ENCODE results near the gene ARID4B. TPM values are rescaled to one million over a fixed set of nuclear protein-coding genes. Genes with fewer than 3 reads are reported as not detected.
"Not testable (repeated sequence)": the region's sequence is repeated elsewhere in the genome, so short reads cannot be mapped to it uniquely, and the experiment has no call there.

Gene ARID4B
- polyA plus RNA-seq, 1 experiment: 3.1 TPM

DNA sequence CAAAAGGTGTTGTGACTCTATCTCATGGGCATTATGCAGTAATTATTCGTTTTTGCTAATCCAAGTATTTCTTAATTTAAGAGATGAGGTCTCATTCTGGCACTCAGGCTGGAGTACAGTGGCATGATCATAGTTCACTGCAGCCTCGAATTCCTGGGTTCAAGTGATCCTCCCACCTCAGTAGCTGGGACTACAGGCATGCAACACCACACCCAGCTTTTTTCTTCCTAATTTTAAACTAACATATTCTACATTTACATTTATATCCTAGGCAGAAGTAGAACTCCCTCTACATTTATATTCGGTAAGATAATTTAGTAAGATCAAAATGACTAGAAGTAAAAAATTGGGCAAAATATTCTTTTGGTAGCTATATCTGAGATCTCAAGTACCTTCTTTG lies 116.5 kb downstream of the ARID4B start:
- Histone ChIP-seq H3K4me3 (ENCODE audit: low read depth, low read length) (no peak overlapping the region), H3K36me3 (ENCODE audit: control insufficient read depth, insufficient read depth, low read length) (no peaks in the 10 kb centered on the region), H3K27me3 (ENCODE audit: control insufficient read depth, insufficient read depth, low read length) (no peaks in the 10 kb centered on the region)
- TF ChIP-seq, protein P1, sequence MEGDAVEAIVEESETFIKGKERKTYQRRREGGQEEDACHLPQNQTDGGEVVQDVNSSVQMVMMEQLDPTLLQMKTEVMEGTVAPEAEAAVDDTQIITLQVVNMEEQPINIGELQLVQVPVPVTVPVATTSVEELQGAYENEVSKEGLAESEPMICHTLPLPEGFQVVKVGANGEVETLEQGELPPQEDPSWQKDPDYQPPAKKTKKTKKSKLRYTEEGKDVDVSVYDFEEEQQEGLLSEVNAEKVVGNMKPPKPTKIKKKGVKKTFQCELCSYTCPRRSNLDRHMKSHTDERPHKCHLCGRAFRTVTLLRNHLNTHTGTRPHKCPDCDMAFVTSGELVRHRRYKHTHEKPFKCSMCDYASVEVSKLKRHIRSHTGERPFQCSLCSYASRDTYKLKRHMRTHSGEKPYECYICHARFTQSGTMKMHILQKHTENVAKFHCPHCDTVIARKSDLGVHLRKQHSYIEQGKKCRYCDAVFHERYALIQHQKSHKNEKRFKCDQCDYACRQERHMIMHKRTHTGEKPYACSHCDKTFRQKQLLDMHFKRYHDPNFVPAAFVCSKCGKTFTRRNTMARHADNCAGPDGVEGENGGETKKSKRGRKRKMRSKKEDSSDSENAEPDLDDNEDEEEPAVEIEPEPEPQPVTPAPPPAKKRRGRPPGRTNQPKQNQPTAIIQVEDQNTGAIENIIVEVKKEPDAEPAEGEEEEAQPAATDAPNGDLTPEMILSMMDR (IDR thresholded peaks at IDR 0.05; ENCODE audit: insufficient read depth, low read depth, low read length): no peak
- POLR2A ChIA-PET: no interaction called here
- no peak for DNase-seq (ENCODE audit: low read depth)
- CTCF ChIA-PET: interaction anchor here (1.1 kb wide), 1 partner anchor 21 kb away, joined by 3 read pairs; no protein-coding TSS in a partner anchor

DNA sequence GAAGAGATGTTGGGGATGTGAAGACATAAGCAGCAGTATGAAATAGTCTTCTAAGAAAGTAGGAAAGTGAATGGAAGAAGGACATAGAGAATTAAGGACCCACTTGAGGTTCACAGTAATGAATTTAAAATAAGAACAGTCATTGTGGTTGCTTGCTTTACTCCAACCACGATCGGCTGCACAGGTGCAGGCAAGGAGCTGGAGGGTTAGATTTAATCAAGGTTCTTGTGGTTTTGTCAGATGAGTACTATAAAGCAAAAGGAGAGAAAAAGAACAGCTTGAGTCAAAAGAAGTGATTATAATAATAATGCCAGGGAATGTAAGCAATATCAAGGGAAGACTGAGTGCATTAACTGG lies 120.8 kb downstream of the ARID4B start:
- Histone ChIP-seq H3K4me3 (ENCODE audit: low read depth, low read length) (no peak overlapping the region), H3K27me3 (ENCODE audit: control insufficient read depth, insufficient read depth, low read length) (no peaks in the 10 kb centered on the region), H3K36me3 (ENCODE audit: control insufficient read depth, insufficient read depth, low read length) (peaks cover 1% of the 10 kb centered on the region; the same call in 1 of the 2 replicates)
- POLR2A ChIA-PET: no interaction called here
- no peak for DNase-seq (ENCODE audit: low read depth)
- TF ChIP-seq, protein P1 (IDR thresholded peaks at IDR 0.05; ENCODE audit: insufficient read depth, low read depth, low read length): no peak
- CTCF ChIA-PET: interaction anchor here (1.0 kb wide), 1 partner anchor 209 kb away, joined by 4 read pairs; no protein-coding TSS in a partner anchor

DNA sequence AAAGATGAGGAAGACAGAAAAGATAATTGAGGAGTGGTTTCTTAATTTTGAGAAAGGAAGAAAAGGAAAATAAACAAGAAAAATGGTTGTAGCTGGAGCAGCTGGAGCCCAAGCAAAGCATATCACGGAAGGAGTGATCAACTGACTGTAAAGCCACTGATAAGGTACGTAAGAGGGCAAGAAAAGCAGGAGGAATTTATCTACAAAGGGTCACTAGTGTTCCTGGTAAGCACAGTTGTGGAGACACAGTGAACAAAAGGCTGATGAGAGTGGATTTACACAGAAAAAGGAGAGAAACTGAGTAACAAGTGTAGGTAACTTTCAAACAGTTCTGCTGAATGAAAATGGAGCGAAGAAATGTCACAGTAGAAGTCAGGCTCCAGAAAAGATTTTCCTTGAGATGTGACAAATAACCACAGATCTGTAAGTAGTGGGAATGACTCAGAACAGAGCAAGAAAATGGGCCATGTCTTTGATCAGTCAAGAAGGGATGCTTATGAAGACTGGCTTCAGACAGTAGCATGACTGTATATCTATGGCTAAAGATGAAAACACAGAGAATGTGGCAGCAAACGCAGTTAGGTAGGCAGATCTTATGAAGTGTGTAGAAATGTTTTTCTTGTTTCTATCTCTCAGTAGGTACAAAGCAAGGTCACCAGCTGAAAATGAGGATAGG lies 121.3 kb downstream of the ARID4B start:
- TF ChIP-seq, protein P1 (IDR thresholded peaks at IDR 0.05; ENCODE audit: insufficient read depth, low read depth, low read length): no peak
- CTCF ChIA-PET: no interaction called here
- Histone ChIP-seq H3K4me3 (ENCODE audit: low read depth, low read length) (no peak overlapping the region), H3K36me3 (ENCODE audit: control insufficient read depth, insufficient read depth, low read length) (peaks cover 1% of the 10 kb centered on the region; the same call in 1 of the 2 replicates), H3K27me3 (ENCODE audit: control insufficient read depth, insufficient read depth, low read length) (no peaks in the 10 kb centered on the region)
- no peak for DNase-seq (ENCODE audit: low read depth)
- POLR2A ChIA-PET: no interaction called here

DNA sequence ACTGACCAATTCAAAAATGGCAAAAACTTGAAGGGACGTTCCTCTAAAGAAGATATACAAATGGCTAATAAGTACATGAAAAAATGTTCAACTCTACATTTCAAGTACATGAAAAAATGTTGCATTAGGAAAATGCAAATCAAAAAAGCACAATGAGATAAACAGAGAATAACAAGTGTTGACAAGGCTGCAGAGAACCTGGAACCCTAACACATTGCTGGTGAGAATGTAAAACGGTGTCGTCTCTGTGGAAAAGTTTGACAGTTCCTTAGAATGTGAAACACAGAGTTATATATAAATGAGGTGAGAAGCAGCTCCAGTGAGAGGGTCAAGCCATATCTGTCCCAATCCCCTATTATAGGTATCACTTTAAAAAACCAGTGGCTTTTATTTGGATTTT lies 122.3 kb downstream of the ARID4B start:
- CTCF ChIA-PET: no interaction called here
- TF ChIP-seq, protein P1 (IDR thresholded peaks at IDR 0.05; ENCODE audit: insufficient read depth, low read depth, low read length): no peak
- H3K36me3 ChIP-seq (ENCODE audit: control insufficient read depth, insufficient read depth, low read length): peaks cover 1% of the 10 kb centered on the region
- H3K4me3 ChIP-seq (ENCODE audit: low read depth, low read length): no peak overlapping the region
- POLR2A ChIA-PET: no interaction called here
- H3K27me3 ChIP-seq (ENCODE audit: control insufficient read depth, insufficient read depth, low read length): no peaks in the 10 kb centered on the region
- DNase-seq (ENCODE audit: low read depth): no peak

DNA sequence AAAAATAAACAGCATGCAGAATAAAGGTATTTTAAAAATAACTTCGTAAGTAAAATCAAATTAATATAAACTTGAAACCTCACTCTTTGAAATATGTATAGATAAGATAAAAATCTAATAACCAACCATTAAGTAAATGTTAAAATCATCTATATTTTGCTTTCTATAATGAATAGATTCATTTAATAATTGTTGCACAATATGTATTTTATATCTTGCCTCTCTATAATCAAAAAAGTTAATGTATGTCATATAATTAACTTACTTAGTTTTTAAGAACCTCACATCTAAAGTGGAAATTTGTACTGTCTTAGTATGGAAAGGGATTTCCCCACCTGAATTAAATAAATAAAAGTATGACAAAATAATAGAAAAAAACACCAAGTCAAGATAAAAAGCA lies 124.6 kb downstream of the ARID4B start:
- ChIA-PET POLR2A (no interaction called here), CTCF (no interaction called here)
- Histone ChIP-seq H3K36me3 (ENCODE audit: control insufficient read depth, insufficient read depth, low read length) (peaks cover 1% of the 10 kb centered on the region), H3K27me3 (ENCODE audit: control insufficient read depth, insufficient read depth, low read length) (no peaks in the 10 kb centered on the region), H3K4me3 (ENCODE audit: low read depth, low read length) (no peak overlapping the region)
- no peak for DNase-seq (ENCODE audit: low read depth)
- TF ChIP-seq, protein P1 (IDR thresholded peaks at IDR 0.05; ENCODE audit: insufficient read depth, low read depth, low read length): no peak

DNA sequence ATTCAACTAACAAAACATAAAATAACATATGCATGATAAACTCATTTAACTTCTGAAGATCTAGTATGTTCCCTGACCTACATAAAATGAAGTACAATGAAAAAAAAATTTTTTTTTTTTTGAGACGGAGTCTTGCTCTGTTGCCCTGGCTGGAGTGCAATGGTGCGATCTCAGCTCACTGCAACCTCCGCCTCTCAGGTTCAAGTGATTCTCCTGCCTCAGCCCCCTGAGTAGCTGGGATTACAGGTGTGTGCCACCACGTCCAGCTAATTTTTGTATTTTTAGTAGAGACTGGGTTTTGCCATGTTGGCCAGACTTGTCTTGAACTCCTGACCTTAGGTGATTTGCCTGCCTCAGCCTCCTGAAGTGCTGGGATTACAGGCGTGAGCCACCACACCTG lies 125.5 kb downstream of the ARID4B start:
- DNase-seq (ENCODE audit: low read depth); H3K36me3 ChIP-seq (ENCODE audit: control insufficient read depth, insufficient read depth, low read length); H3K27me3 ChIP-seq (ENCODE audit: control insufficient read depth, insufficient read depth, low read length); CTCF ChIA-PET; POLR2A ChIA-PET; H3K4me3 ChIP-seq (ENCODE audit: low read depth, low read length): not testable (repeated sequence)

Measured in BJ (cell line).